Posterior cingulate gyrus (tissue), 11 donors: ENCODE results near the gene DCUN1D1.
A peak's percentile ranks its signal among the peaks of the same experiment; 100 is the strongest.
"Not testable (repeated sequence)": the region's sequence is repeated elsewhere in the genome, so short reads cannot be mapped to it uniquely, and the experiment has no call there.

ENCODE experiments used
- DNase-seq, 10 donors: peaks; one replicate each; pipeline versions ENCODE4 v3.0.0 to v3.0.0-alpha.2; 2020 to 2021; ENCODE audit warnings: mixed read lengths in 3 of 10
- intact Hi-C: fragments of 100-400 bp; cut with DNase I; formaldehyde crosslinking; loops from one replicate; pipeline ENCODE4 v1.15.1; 2023

DCUN1D1 gene

DNA sequence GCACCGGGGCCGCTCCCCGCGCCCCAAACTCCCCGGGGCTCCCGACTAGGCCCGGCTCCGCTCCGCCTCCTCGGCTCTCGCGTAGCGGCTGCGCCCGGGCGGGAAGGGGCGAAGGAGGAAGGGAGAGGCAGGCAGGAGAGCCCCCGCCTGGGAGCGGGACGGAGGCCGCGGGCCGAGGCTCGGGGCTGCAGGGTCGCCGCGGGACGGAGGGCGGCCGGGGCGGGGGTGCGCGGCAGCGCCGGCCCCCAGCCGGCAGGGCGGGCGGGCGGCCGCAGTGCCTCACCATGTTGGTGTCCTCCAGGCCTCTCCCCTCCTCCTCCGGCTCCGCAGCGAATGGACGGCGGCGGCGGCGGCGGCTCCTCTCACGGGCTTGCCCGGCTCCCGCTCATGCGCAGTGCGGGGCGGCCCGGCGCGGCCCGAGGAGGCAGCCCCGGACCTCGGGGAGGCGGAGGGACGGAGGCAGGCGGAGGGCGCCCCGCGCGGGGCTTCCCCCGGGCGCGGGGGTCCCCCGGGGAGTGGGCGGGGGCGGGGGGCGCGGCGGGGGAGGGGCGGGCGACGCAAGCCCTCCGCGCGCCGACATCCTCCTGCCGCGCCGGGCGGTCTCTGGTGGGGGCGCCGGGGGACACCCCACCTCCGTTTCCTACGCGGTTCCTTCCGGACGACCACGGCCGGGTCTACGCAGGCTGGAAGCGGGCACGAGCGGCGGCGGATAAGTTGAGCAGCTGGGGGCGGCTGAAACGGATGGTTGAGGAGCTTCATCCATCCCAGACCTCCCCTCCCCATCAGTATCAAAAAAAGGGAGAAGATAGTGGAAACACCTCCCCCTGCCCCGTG, at the start of gene DCUN1D1:
DCUN1D1 (minus strand) TSS at position 335 of the 834 bp plus-strand sequence; CDS start at position 286, 49 bp downstream.
- peak; percentile 81 to 98 (median 90) for DNase-seq
- intact Hi-C loops: loop anchor here (2.0 to 5.0 kb wide), 2 partner anchors 117 to 188 kb away; partner anchors contain the start of genes ATP11B and MCCC1

DNA sequence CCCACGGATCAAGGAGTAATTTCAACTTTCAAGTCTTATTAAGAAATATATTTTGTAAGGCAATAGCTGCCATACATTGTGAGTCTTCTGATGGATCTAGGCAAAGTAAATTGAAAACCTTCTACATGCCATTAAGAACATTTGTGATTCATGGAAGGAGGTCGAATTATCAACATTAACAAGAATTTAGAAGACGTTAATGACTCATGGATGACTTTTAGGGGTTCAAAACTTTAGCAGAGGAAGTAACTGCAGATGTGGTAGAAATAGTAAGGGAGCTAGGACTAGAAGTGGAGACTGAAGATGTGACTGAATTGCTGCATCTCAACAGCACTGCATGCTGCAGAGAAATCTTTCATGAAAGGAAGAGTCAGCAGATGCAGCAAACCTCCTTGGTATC, 48.1 kb upstream of the DCUN1D1 start:
- intact Hi-C loops: no loop called here
- no peak for DNase-seq

DNA sequence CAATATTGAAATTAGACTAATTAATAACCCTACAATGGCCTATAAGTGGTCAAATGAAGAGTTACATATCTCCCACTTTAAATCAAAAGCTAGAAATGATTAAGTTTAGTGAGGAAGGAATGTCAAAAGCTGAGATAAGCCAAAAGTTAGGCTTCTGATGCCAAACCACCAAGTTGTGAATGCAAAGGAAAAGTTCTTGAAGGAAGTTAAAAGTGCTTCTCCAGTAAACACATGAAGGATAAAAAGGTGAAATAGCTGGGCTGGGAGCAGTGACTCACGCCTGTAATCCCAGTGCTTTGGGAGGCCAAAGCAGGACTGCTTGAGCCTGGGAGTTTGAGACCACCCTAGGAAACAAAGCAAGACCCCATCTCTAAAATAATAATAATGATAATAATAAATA, 46.9 kb upstream of the DCUN1D1 start:
- intact Hi-C loops: no loop called here
- no peak for DNase-seq

DNA sequence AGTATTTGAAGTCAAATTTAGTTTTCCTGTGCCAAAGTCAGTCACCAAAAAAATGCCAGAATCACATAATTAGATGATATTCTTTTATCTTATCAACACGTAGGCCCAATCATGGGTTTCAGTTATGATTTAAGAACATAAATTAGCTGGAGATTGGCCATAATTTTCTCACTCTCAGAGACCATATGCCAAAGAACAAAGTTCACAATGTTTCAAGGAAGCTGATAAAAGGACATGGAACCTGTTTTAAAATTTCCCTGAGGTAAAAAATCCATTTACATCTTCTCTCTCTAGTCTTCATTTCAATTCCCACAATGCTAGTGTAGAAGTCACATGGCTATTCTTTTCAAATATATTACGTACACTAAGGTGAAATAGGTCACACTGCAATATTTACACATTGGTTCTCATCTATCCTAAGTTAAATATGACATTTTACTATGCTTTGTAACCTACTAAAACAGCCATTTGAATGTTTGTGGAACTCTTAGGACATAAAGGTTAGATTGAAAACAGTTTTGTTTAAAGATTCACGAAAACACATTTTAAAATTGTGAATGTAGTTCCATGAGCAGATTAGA, 42.7 kb upstream of the DCUN1D1 start:
- intact Hi-C loops: no loop called here
- DNase-seq: no peak

DNA sequence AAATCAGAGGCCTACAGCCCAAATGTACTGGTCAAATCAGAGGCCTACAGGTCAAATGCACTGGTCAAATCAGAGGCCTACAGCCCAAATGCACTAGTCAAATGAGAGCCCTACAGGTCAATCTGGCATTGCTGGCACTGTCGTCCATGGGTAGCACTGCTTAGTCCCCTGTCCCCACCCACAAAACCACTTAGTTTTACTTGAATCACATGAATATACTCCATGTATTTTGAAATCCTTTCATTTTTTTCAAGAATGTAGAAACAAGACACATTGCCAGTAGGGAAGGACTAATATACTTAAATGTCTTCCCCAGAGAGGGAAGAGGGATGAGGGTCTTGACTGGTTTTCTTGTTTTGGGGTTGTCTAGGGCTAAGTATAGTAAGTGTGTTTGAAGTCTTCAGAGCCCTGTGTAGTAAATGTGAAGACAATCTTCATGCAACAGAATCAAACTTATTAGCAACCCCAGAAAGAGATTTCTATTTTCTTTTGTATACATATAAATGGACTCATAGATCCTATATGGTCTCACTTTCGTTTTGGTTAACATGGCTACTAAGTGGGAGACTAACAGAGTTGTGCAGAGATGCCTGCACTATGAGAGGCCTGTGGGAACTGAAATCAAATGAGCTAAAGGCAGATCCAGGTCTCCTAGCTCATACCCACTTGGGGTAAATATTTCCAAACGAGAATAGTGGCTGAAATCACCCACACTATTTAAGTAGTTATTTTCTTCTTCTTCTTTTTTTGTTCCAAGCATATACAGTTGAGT, 38.3 kb upstream of the DCUN1D1 start:
- DNase-seq: no peak
- intact Hi-C loops: no loop called here

DNA sequence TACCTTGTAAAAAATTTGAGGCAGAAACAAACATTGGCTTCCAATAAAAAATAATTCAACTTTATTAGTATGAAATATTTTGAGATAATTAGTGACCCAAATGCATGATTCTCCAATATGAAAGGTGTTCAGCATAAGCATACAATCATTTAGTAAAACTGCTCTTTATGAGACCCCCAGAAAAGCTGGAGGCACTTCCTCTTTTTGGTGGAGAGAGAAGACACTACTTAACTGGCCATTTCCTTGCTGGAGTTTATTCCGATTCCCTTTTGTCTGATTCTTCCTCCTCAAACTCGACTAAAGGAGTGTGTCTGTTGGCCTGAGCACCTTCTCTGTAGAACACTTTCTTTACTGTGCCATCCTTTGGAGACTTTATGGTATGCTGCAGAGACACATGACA, 34.8 kb upstream of the DCUN1D1 start:
- intact Hi-C loops: no loop called here
- no peak for DNase-seq

DNA sequence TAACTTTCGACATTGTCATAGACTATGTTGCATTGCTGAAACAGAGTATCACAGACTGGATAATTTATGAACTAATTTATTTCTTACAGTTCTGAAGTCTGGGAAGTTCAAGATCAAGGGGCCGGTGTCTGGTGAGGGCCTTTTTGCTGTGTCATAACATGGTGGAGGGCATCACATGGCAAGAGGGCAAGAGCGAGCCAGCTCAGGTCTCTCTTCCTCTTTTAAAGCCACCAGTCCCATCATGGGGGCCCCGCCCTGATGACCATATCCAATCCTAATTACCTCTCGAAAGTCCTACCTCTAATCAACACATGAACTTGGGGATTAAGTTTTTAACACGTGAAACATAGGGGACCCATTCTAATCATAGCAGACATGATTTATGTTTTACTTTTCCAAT, 33.5 kb upstream of the DCUN1D1 start:
- no peak for DNase-seq
- intact Hi-C loops: no loop called here

DNA sequence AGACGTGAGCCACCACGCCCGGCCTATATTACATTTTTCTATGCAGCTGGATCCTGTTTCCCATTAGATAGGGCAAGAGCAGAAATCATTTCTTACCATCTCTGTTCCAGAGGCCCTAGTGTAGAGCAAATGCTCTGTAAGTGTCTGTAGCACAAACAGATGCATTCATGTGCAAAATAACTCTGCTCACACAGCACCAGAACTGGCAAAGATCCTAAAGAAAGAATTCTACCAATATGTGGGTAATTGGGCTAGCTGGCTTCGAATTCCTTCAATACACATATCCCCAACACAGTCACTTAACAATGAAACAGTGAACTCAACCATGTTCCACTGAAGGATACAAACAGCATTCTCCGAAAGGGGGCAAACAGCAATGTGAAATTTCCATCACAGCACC, 32.7 kb upstream of the DCUN1D1 start:
- no peak for DNase-seq
- intact Hi-C loops: no loop called here

DNA sequence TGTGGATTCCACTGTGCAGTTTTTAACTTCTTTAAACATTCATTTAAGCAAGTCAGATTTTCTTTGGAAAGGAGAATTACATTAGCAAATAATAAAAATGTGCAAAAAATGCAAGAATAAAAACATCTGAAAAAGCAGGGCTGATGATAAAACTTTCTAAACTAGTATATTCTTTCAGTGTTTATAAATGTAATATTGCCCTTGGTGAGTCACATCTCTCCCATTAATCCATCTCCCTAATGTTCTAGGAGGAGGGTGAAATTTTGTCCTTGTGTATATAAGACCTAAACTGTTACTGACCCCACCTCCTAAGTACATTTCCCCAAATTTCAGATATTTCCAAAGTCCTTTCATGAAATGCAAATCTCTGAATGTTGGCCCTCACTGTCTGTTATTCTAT, 28.5 kb upstream of the DCUN1D1 start:
- intact Hi-C loops: no loop called here
- no peak for DNase-seq

DNA sequence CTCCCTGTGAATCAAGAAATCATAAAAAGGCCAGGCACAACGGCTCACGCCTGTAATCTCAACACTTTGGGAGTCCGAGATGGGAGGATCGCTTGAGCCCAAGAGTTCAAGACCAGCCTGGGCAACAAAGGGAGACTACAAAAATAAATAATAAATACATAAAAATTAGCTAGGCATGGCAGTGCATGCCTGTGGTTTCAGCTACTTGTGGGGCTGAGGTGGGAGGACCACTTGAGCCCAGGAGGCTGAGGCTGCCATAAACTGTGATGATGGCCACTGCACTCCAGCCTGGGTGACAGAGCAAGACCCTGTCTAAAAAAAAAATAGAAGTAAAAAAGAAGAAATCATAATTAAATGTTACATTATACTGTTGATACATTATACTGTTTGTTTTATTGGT, 28.0 kb upstream of the DCUN1D1 start:
- intact Hi-C loops: no loop called here
- DNase-seq: no peak

DNA sequence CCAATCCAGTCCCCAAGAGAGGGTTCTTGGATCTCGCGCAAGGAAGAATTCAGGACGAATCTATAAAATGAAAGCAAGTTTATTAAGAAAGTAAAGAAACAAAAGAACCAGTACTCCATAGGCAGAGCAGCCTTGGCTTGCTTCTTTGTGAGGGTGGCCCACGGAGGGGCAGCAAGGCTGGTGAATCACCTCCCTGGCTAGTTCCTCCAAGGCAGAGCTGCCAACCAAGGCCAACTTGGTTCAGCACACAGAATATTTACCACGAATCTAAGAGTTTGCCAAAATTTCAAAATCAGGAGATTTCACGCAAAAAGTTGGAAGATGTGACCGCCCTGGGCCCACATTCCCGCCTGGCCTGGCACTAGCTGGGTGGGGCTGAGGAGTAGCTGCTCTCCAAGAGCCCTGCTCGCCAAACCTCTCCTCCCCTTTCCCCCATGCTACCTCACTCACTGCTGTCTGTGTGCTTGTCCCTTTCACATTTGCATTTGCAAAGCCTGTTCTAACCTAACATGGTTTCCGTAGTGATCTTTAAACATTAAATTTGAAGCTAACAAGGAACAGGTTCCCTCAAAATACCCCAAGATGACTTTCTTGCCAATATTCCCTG, 26.2 kb upstream of the DCUN1D1 start:
- DNase-seq: no peak
- intact Hi-C loops: no loop called here

DNA sequence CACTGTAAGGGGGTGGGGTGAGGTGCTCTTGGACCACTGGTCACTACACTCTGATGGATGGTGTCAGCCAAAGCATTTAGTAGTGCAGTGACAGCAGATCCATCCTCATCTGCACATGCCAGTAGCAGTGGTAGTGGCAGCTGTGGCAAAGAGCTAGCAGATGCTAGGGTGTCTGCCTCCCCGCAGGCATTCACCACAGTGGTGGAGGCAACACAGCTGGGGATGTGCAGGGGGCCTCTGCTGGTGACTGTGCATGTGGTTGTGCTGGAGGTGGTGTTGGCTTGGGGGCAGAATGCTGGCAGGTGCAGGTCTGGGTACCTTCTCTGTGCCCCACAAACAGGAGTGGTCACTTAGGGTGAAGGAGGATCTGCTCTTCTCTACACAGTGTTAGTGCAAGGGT, 19.4 kb upstream of the DCUN1D1 start:
- no peak for DNase-seq
- intact Hi-C loops: no loop called here

DNA sequence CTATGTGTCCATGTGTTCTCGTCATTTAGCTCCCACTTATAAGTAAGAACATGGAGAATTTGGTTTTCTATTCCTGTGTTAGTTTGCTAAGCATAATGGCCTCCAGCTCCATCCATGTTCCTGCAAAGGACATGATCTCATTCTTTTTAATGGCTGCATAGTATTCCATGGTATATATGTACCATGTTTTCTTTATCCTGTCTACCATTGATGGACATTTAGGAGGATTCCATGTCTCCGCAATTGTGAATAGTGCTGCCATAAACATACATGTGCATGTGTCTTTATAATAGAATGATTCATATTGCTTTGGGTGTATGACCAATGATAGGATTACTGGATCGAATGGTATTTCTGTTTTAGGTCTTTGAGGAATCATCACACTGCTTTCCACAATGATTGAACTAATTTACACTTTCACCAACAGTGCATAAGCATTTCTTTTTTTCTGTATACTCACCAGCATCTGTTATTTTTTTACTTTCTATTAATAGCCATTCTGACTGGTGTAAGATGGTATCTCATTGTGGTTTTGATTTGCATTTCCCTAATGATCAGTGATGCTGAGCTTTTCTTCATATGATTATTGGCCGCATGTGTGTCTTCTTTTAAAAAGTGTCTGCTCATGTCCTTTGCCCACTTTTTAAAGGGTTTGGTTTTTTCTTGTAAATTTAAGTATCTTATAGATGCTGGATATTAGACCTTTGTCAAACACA, 13.3 kb upstream of the DCUN1D1 start:
- DNase-seq, intact Hi-C loops: not testable (repeated sequence)

DNA sequence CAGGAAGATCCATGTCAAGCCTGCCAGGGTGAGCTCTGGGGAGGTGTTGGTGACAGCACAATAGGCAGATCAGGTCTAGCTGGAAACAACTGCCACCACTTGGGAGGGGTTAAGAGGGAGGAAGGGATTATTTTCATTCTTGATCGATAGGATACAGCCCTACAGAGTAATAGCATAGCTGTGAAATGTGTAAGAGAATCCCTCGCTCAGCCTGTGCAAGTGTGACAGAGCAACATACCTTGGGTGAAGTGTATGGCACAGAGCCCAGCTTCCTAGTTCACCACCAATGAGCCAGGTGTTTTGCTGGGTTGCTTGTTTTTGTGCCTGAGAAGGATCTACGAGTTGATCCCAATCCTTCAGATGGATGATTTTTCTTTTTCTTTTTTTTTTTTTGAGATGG, 9.2 kb upstream of the DCUN1D1 start:
- no peak for DNase-seq
- intact Hi-C loops: no loop called here

DNA sequence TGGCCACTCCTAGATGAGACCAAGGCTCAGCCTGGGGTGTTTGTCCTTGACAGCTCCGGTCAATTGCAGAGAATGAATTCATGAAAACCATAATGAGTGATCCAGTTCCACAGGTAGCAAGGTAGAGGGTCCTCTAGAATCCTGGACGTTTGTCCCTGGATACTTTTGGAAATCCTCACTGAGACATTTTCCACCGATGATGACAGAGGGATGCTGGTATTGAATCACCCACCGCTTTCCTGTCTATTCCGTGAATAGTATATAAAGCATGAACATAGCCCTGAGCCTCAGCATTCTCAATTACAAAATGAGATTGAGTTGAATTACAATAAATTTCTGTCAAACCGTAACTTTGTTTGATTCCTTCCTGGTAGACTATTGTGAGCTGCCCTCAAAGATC, 5.7 kb upstream of the DCUN1D1 start:
- DNase-seq: no peak
- intact Hi-C loops: no loop called here

DNA sequence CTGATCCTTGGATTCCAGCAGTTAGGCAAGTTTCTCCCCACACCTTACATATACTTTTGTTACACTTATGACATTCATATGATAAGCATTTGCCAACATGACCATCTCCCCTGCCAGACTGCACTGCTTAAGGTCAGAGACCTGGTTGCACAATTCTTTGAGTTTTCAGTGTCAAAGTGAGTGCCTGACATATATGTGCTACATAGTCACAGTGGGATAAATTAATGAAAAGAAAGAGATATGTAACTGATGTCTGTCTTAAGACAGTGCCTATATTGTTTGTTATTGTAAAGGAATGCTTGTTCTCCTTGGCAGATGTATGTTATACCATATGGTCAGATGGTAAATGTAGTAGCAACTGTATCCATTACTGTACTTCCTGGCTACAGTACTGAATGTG, 3.5 kb upstream of the DCUN1D1 start:
- no peak for DNase-seq
- intact Hi-C loops: loop anchor here (5.0 kb wide), 1 partner anchor 113 kb away; the partner anchor contains the start of gene MCCC1

DNA sequence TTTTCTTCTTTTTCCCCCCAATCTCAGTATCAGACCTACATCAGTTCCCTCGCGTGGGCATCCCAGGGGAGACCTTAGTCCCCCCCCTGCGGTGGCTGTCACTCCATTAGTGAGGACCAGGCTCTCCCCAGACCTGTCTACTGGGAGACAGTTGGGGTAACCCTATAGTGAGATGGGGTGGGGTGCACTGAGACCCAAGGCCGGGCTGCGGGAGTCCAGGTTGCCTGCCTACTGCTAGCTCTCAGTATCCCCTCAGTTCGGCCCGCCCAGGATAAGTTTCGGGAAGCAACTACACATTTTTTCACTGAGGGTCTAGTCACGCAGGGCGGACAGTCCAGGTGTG, 671 bp upstream of the DCUN1D1 start:
- peak in 1 of 10 donors; percentile 86 for DNase-seq

DNA sequence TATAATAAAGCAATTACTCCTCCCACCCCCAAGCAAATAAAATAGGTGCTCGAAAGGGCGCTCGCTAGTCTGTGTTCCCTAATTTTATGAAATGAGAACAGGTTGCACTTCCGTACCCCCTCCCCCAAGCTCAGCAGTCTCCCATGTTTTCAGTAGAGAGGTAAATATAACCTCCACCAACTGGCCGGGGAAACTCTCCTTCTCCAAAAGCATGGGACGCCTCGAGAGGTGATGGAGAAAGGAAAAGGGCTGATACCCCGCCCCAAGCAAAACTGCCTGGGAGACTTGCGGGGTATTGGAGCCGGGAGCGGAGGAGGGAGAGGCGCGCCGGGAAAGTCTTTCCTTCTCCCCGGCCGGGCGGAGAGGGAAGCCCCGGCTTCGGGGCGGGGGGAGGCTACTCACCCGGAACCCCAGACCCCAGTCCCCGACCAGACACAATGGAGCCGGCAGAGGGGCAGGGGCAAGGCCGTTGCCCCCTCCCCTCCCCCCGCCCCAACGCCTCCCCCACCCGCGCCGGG, 605 bp downstream of the DCUN1D1 start:
- DNase-seq: peak in 6 of 10 donors; percentile 17 to 76 (median 28)
- intact Hi-C loops: loop anchor here (2.0 to 5.0 kb wide), 2 partner anchors 118 to 187 kb away; partner anchors contain the start of genes ATP11B and MCCC1

More for the DNA sequence above, 671 bp upstream of the DCUN1D1 start:
- intact Hi-C loops: loop anchor here (2.0 to 5.0 kb wide), 2 partner anchors 116 to 188 kb away; partner anchors contain the start of genes ATP11B and MCCC1

DNA sequence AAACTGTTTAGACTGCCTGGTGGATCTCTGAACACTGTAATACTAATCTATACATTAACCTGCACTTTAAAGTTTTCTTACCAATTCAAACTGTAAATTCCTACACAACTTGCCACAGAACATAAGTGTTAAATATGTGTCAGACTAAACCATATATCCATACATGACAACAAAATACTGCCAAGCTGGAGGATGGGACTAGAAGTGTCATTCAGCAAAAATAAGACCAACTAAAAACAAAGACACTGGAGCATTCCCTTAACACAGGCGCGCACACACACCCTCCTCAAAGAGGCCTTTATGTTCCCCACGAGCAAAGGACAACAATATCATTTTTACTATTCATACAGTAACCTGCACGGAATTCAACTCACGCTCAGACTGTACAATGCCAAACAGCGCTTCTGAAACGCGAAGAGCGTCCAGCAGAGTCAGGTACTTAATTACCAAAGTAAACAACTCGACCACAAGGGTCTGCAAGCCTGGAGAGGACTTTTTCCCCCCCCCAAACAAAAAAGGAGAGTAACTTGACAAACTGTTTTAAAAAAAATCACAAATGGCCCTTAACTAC, 1.1 kb downstream of the DCUN1D1 start:
- intact Hi-C loops: no loop called here
- no peak for DNase-seq

DNA sequence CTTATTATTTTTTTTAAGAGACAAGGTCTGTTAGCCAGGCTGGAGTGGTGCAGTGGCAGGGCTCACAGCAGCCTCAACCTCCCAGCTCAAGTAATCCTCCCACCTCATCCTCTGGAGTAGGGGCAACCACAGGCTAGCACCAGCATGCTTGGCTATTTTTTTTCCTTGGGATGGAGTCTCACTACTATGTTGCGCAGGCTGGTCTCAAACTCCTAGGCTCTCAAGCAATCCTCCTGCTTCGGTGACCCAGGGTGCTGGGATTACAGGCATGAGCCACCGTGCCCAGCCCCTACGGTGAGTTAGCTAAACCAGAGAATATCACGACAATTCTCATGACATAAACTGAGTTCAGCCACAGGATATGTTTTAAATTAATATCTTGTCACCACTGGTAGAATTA, 2.0 kb downstream of the DCUN1D1 start:
- intact Hi-C loops: no loop called here

More for the DNA sequence above, 2.0 kb downstream of the DCUN1D1 start:
- DNase-seq: no peak
